ENCODE measurements around the gene U2AF2.

Gene U2AF2

DNA sequence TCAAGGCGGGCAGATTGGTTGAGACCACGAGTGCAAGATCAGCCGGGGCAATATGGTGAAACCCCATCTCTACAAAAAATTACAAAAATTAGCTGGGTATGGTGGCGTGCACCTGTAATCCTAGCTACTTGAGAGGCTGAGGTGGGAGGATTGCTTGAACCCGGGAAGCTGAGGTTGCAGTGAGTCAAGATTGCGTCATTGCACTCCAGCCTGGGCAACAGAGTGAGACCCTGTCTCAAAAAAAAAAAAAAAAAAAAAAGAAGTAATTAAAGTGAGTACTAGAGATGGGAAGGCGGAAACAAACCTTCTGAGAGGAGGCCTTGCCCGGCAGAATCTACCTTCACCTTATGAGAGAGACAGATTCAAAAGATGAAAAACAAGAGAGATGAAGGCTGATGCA is 68.7 kb downstream of the U2AF2 start:
- peaks cover 52% of the 10 kb centered on the region for H3K27me3 Mint-ChIP-seq
- peaks cover 21% of the 10 kb centered on the region for H3K9me3 Mint-ChIP-seq
- no peak overlapping the region for H3K27ac Mint-ChIP-seq
- no peaks in the 10 kb centered on the region for H3K4me1 Mint-ChIP-seq (ENCODE audit: low read depth)
- no peaks in the 10 kb centered on the region for H3K36me3 Mint-ChIP-seq (ENCODE audit: low read depth)
- no peak overlapping the region for H3K4me3 Mint-ChIP-seq
- DNase-seq, result no peak
